GM23248 (cell line): ENCODE measurements around the gene PROM2.

Source experiments
- EZH2 ChIP-seq: fragments of 200-600 bp; sonication (generic); IDR thresholded peaks from 2 replicates; pipeline ENCODE4 v1.6.1; 2018; ENCODE audit warnings: antibody characterized with exemption, mild to moderate bottlenecking; ENCODE audit not compliant: insufficient read depth, poor library complexity, severe bottlenecking
- EZH2phosphoT487 ChIP-seq: fragments of 200-600 bp; sonication (generic); IDR thresholded peaks from 2 replicates; pipeline ENCODE4 v1.6.1; 2018; ENCODE audit warnings: antibody characterized with exemption, moderate library complexity, mild to moderate bottlenecking, low read depth; ENCODE audit not compliant: insufficient read depth

DNA sequence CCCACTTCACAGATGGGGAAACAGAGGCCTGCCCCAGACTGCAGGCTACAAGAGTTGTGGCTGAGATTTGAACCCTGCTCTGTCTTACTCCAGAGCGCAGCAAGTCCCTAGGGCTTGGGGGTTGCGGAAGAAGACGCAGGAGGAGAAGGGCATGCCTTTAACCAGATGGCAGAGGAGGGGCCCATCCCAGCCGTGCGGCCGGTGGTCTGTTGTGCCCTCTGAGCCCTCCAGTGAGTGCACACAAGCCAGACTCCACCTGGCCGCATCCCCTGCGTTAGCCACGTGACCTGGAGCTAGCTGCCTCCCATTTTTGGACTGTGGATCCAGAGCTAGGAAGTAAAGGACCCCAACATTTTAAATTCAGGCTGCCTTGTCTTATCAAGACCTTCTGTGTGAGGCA lies 25.7 kb downstream of the PROM2 start:
- TF ChIP-seq EZH2 = no peak
- TF ChIP-seq EZH2phosphoT487 = no peak
